Left ventricle myocardium inferior (tissue), 1 donor: Measurements from ENCODE around the gene ZCCHC10. TPM values are rescaled to one million over a fixed set of nuclear protein-coding genes. Genes with fewer than 3 reads are reported as not detected.
"Not testable (repeated sequence)": the region's sequence is repeated elsewhere in the genome, so short reads cannot be mapped to it uniquely, and the experiment has no call there.

Experiments
- DNase-seq: peaks from one replicate; pipeline ENCODE4 v3.0.0-alpha.2; 2020
- H3K27ac ChIP-seq: fragments of 200-600 bp; replicated peaks from 2 replicates; pipeline ENCODE4 v1.8.0; 2021
- H3K27me3 ChIP-seq: fragments of 200-600 bp; 2 replicates; pipeline ENCODE4 v1.8.0; 2021; ENCODE audit warnings: low read depth
- H3K36me3 ChIP-seq: fragments of 200-600 bp; 2 replicates; pipeline ENCODE4 v1.8.0; 2021
- H3K4me1 ChIP-seq: fragments of 200-600 bp; 2 replicates; pipeline ENCODE4 v1.8.0; 2021
- H3K4me3 ChIP-seq: fragments of 200-600 bp; 2 replicates; pipeline ENCODE4 v1.8.0; 2021; ENCODE audit warnings: mild to moderate bottlenecking, moderate library complexity
- H3K9me3 ChIP-seq: fragments of 200-600 bp; replicated peaks from 2 replicates; pipeline ENCODE4 v1.8.0; 2021
- intact Hi-C: fragments of 100-400 bp; cut with micrococcal nuclease; formaldehyde crosslinking; loops from one replicate; pipeline ENCODE4 v1.11.0; 2022
- total RNA-seq: library from RNA; stranded (reverse); fragmentation: NEBNext Ultra II Directional; extraction: Animal tissue kit (Norgen Biotek cat#: 25700); gene quantifications from one replicate; pipeline ENCODE4 v1.2.1, GENCODE V29; 2021
- TF ChIP-seq, protein P1 (sequence below): fragments of 200-600 bp; IDR thresholded peaks from 2 replicates; pipeline ENCODE4 v1.8.0; 2021; ENCODE audit warnings: antibody characterized with exemption, mild to moderate bottlenecking, borderline replicate concordance
- donor health status: DM: no; HTN: yes; CAD: no; lungs with severe emphysema.

ZCCHC10 gene
- total RNA-seq, 1 donor from 2014 or later: 18.7 TPM

DNA sequence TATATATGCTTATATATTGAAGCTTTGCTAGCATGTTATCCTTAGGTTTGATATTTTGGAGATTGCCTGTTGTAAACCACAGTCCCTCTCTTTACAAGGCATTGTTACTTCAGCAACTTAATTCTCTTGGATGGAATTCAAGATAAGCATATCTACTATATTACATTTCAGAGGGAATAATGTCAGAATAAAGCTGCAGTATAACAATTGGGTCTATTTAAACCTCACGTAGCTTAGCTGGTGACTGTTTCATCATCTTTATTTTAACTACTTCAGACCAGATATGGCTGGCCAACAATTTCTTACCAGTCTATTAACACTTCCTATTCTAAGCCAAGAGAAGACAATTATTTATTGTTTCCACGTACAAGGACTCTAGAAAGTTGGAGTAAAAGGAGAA, 27.1 kb downstream of the ZCCHC10 start:
- TF ChIP-seq, protein P1, sequence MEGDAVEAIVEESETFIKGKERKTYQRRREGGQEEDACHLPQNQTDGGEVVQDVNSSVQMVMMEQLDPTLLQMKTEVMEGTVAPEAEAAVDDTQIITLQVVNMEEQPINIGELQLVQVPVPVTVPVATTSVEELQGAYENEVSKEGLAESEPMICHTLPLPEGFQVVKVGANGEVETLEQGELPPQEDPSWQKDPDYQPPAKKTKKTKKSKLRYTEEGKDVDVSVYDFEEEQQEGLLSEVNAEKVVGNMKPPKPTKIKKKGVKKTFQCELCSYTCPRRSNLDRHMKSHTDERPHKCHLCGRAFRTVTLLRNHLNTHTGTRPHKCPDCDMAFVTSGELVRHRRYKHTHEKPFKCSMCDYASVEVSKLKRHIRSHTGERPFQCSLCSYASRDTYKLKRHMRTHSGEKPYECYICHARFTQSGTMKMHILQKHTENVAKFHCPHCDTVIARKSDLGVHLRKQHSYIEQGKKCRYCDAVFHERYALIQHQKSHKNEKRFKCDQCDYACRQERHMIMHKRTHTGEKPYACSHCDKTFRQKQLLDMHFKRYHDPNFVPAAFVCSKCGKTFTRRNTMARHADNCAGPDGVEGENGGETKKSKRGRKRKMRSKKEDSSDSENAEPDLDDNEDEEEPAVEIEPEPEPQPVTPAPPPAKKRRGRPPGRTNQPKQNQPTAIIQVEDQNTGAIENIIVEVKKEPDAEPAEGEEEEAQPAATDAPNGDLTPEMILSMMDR: no peak
- intact Hi-C loops: no loop called here
- H3K4me1 ChIP-seq: peaks cover 33% of the 10 kb centered on the region
- no peak overlapping the region for H3K4me3 ChIP-seq
- DNase-seq: no peak
- no peak overlapping the region for H3K27ac ChIP-seq
- peaks cover 24% of the 10 kb centered on the region for H3K36me3 ChIP-seq
- H3K9me3 ChIP-seq: no peaks in the 10 kb centered on the region
- no peaks in the 10 kb centered on the region for H3K27me3 ChIP-seq

DNA sequence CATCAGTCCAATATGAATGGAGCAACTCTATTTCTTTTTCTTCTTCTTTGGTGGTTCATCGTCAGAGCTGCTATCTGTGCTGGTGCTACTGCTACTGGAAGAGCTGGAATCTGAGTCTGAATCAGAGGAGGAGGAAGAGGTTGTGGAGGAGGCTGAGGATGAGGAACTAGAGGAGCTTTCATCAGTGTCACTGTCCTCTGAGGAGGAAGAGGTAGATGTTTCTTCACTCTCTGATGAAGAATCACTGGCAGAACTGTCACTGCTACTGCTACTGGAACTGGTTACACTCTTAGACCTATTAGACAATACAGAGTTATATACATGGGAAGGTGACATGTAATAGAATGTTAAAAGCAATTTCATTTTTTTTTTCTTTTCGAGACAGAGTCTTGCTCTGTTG, 27.8 kb downstream of the ZCCHC10 start:
- TF ChIP-seq, protein P1: no peak
- Histone ChIP-seq H3K4me3 (no peak overlapping the region), H3K4me1 (peaks cover 33% of the 10 kb centered on the region), H3K27ac (no peak overlapping the region), H3K36me3 (peaks cover 17% of the 10 kb centered on the region), H3K9me3 (no peaks in the 10 kb centered on the region), H3K27me3 (no peaks in the 10 kb centered on the region)
- intact Hi-C loops: no loop called here
- DNase-seq: no peak

DNA sequence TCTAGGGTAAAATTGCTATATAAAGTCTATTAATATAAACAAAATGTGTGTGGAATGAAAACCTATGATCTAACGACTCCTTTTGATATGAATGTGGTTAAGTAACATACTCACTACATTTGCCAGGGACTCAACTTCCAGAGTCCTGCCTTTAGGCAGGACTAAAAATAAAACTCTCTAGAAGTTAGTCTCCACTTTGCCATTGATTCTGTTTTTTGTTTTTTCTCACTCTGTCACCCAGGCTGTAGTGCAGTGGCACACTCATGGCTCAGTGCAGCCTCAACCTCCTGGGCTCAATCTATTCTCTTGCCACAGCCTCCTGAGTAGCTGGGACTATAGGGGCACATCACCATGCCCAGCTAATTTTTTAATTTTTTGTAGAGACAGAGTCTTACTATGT, 30.0 kb downstream of the ZCCHC10 start:
- Histone ChIP-seq H3K27me3 (no peaks in the 10 kb centered on the region), H3K4me3 (no peak overlapping the region), H3K4me1 (peaks cover 40% of the 10 kb centered on the region), H3K27ac (peak overlapping the region; percentile 16), H3K9me3 (no peaks in the 10 kb centered on the region), H3K36me3 (no peaks in the 10 kb centered on the region)
- no peak for DNase-seq
- TF ChIP-seq, protein P1: no peak
- intact Hi-C loops: no loop called here

DNA sequence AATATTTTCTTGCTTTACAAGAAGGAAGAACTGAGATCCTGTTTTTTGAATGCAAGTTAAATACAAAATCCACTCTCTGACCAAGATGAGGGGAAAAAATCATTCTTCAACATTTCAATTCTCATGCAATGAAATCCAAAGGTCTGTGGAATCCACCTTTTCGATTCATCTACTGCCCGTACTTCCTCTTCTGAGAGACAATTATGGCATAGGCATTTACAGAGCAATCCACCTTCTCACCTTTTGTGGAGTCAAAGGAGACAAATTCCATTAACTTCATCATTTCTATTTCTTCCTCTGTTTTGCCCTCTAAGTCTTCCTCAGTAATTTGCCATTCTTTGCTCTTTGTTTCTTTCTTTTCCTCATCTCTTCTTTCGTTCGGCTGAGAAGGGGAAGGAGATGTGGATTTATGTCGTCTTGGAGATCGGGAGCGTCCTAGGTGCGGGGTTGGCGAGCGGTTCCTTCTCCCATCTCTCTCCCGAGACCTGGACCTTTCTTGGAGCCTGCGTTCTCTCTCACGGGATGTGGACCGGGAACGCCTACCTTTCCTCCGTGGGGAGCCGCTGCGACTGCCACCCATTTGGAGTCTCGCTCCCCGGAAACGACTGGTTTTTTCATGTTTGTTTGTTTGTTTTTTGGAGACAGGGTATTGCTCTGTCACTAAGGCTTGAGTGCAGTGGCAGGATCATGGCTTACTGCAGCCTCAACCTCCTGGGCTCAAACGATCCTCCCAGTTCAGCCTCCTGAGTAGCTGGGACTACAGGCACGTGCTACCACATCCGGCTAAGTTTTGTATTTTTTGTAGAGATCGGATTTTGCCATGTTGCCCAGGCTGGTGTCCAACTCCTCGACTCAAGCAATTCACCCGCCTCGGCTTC, 38.6 kb downstream of the ZCCHC10 start:
- no peaks in the 10 kb centered on the region for H3K9me3 ChIP-seq
- H3K27me3 ChIP-seq: no peaks in the 10 kb centered on the region
- H3K4me3 ChIP-seq: no peak overlapping the region
- H3K4me1 ChIP-seq: peaks cover under 1% of the 10 kb centered on the region
- intact Hi-C loops: no loop called here
- TF ChIP-seq, protein P1: no peak
- no peak overlapping the region for H3K27ac ChIP-seq
- DNase-seq: no peak
- no peaks in the 10 kb centered on the region for H3K36me3 ChIP-seq

DNA sequence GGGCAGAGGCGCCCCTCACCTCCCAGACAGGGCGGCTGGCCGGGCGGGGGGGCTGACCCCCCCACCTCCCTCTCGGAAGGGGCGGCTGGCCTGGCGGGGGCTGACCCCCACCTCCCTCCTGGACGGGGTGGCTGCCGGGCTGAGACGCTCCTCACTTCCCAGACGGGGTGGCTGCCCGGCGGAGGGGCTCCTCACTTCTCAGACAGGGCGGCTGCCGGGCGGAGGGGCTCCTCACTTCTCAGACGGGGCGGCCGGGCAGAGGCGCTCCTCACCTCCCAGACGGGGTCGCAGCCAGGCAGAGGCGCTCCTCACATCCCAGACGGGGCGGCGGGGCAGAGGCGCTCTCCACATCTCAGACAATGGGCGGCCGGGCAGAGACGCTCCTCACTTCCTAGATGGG, 43.4 kb downstream of the ZCCHC10 start:
- DNase-seq, H3K36me3 ChIP-seq, H3K27ac ChIP-seq, intact Hi-C loops, H3K27me3 ChIP-seq, H3K4me1 ChIP-seq, H3K9me3 ChIP-seq, H3K4me3 ChIP-seq: not testable (repeated sequence)

DNA sequence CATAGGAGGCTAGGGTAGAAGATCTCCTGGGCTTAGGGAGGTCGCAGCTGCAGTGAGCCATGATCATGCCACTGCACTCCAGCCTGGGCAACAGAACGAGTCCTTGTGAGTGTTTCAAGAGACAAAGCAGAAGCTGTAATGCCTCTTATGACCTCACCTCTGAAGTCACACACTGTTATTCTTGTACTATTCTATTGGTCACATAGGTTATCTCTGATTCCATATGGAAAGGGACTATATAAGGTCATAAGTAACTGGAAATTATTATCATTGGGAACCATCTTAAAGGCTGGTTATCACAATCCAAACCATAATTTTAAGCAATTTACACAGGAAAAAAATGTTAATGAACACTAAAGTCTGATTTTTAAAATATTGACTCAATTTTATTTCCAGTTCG, 45.1 kb downstream of the ZCCHC10 start:
- Histone ChIP-seq H3K4me1 (no peaks in the 10 kb centered on the region), H3K36me3 (no peaks in the 10 kb centered on the region), H3K9me3 (peaks cover 10% of the 10 kb centered on the region), H3K4me3 (no peak overlapping the region), H3K27me3 (no peaks in the 10 kb centered on the region), H3K27ac (no peak overlapping the region)
- TF ChIP-seq, protein P1: no peak
- DNase-seq: no peak
- intact Hi-C loops: no loop called here
